BE2C (cell line): Measurements from ENCODE around the gene LTBP3.
A peak's percentile ranks its signal among the peaks of the same experiment; 100 is the strongest.

Experiments used
- DNase-seq: peaks from one replicate; pipeline ENCODE4 v3.0.0-alpha.2; 2020
- H3K27me3 ChIP-seq: fragments of 250-450 bp; sonication (Bioruptor Pico); 2 replicates; pipeline ENCODE4 v1.5.1; 2020; ENCODE audit warnings: mild to moderate bottlenecking
- H3K36me3 ChIP-seq: fragments of 250-450 bp; sonication (Bioruptor Pico); 2 replicates; pipeline ENCODE4 v1.5.1; 2020; ENCODE audit warnings: mild to moderate bottlenecking
- H3K4me1 ChIP-seq: fragments of 250-450 bp; sonication (Bioruptor Pico); 2 replicates; pipeline ENCODE4 v1.5.1; 2020
- H3K4me3 ChIP-seq: 2 replicates; pipeline ENCODE4 v1.5.1; 2011; ENCODE audit warnings: low read depth, low read length
- H3K9me3 ChIP-seq: fragments of 250-450 bp; sonication (Bioruptor Pico); 2 replicates; pipeline ENCODE4 v1.5.1; 2020
- TF ChIP-seq, protein P1 (sequence below): IDR thresholded peaks from 2 replicates; pipeline ENCODE4 v1.5.1; 2012; ENCODE audit warnings: mild to moderate bottlenecking, low read depth, low read length

LTBP3 gene

GRCh38 chr11:65497141-65498041, 60.8 kb downstream of the LTBP3 start:
- H3K27me3 ChIP-seq = no peaks in the 10 kb centered on the region
- no peaks in the 10 kb centered on the region for H3K9me3 ChIP-seq
- DNase-seq = peak; percentile 96
- H3K4me3 ChIP-seq = peak overlapping the region; percentile 96
- TF ChIP-seq, protein P1, sequence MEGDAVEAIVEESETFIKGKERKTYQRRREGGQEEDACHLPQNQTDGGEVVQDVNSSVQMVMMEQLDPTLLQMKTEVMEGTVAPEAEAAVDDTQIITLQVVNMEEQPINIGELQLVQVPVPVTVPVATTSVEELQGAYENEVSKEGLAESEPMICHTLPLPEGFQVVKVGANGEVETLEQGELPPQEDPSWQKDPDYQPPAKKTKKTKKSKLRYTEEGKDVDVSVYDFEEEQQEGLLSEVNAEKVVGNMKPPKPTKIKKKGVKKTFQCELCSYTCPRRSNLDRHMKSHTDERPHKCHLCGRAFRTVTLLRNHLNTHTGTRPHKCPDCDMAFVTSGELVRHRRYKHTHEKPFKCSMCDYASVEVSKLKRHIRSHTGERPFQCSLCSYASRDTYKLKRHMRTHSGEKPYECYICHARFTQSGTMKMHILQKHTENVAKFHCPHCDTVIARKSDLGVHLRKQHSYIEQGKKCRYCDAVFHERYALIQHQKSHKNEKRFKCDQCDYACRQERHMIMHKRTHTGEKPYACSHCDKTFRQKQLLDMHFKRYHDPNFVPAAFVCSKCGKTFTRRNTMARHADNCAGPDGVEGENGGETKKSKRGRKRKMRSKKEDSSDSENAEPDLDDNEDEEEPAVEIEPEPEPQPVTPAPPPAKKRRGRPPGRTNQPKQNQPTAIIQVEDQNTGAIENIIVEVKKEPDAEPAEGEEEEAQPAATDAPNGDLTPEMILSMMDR = no peak
- H3K4me1 ChIP-seq = peaks cover 9% of the 10 kb centered on the region
- H3K36me3 ChIP-seq = peaks cover 32% of the 10 kb centered on the region

DNA sequence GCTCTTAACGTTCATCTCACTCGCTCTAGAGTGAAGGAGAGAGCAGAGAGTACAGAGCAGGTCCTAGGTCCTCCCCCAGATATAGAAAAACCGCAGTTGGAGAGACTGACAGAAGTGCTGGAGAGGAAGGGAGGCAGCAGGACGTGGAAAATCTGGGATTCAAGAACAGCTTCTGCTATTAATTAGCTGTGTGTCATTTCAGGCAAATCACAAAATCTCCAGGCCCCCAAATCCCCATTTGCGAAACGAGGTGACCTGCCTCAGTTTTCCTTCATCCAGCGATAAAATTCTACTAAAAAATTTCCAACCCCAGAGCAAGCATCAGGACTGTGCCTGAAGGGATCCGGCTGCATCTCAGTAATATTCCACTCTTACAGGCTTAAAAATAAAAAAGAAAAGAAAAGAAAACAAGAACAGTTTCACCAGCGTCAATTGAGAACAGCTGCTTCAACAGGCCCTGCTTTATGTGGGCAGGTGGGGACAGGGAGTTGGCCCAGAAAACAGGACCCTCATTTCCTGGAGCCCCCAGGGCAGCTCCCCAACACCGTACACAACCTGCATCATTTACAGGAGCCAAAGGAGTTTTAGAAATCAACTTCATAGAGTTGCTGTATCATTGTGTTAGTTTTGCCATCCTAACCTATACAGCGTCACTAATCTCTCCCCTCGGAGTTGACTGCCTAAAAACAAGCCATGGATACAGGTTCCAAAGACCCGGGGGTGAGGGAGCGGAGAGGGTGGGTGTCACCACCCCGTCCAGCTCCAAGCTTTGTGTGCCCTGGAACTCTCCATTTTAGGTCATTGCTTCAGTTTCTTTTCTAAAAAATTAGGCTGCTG, 61.6 kb downstream of the LTBP3 start:
- peaks cover 16% of the 10 kb centered on the region for H3K4me1 ChIP-seq
- DNase-seq = no peak
- TF ChIP-seq, protein P1 = no peak
- peak overlapping the region; percentile 53 for H3K4me3 ChIP-seq
- no peaks in the 10 kb centered on the region for H3K27me3 ChIP-seq
- H3K9me3 ChIP-seq = no peaks in the 10 kb centered on the region
- peaks cover 23% of the 10 kb centered on the region for H3K36me3 ChIP-seq

- Histone ChIP-seq H3K27me3 (no peaks in the 10 kb centered on the region), H3K4me3 (no peak overlapping the region), H3K4me1 (peaks cover 44% of the 10 kb centered on the region), H3K9me3 (no peaks in the 10 kb centered on the region), H3K36me3 (no peaks in the 10 kb centered on the region)
- TF ChIP-seq, protein P1 = no peak
- DNase-seq = no peak
Measured at GRCh38 chr11:65493367-65494176, 64.6 kb downstream of the LTBP3 start.

DNA sequence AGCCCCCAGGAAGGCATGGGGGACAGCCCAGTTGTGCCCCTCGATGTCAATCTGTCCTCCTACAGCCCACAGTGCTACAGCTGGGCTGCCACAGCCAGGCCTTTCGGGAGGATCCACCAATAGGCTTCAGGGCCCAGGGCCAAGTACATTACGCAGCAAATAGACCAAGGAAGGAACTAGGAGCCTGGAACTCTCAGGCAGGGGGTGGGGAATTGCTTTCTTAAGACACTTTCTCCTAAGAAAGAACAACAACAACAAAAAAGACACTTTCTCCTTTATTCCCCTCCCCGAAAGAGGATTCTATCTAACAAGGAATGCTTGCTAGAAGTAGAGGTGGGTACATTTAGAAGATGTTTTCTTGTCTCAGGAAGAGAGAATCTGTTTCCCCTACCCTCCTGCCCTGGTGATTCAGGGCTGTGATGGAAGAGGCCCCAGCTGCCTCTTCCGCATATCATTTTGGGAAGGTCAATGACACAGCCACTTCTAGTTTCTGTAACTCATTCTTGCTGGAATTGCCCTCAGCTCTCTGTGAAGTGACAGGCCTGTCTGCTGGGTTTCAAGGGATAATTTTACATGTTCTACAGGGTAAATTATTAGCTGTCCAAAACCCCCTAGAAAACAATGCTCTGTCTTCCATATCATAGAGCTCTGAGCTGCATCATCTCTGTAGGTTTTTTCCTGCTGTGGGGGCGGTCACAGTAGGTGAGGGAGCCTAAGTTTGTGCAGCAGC, 65.4 kb downstream of the LTBP3 start:
- DNase-seq = no peak

GRCh38 chr11:65492387-65492636, 65.8 kb downstream of the LTBP3 start:
- TF ChIP-seq, protein P1 = no peak
- H3K27me3 ChIP-seq = no peaks in the 10 kb centered on the region
- H3K4me1 ChIP-seq = peaks cover 51% of the 10 kb centered on the region
- H3K4me3 ChIP-seq = no peak overlapping the region
- H3K9me3 ChIP-seq = no peaks in the 10 kb centered on the region
- no peak for DNase-seq
- no peaks in the 10 kb centered on the region for H3K36me3 ChIP-seq

More for the DNA sequence above, 65.4 kb downstream of the LTBP3 start:
- Histone ChIP-seq H3K36me3 (no peaks in the 10 kb centered on the region), H3K4me1 (peaks cover 51% of the 10 kb centered on the region), H3K27me3 (no peaks in the 10 kb centered on the region), H3K4me3 (no peak overlapping the region), H3K9me3 (no peaks in the 10 kb centered on the region)
- TF ChIP-seq, protein P1 = no peak
